ENCODE results near the gene RPL37A.

The RPL37A gene

DNA sequence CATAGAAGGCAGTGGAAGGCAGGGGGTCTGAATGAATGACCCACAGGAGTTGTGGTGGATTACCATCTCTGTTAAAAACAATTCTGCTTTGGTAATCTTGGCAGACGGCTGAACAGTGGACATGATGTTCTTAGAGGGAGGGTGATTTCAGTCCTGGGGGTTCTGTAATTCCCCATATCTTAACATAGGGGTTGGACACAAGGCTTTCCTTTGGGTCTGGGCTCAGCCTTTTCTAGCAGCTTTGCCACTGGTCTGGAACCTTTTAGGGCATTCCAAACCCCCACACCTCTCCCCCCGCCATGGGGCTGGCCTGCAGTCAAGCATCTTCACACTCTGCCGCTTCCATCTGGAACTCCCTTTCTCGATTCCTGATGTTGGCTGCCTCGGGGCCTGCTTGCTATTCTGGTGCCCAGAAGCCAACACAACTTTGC, 50.3 kb downstream of the RPL37A start:
- no peak for DNase-seq

DNA sequence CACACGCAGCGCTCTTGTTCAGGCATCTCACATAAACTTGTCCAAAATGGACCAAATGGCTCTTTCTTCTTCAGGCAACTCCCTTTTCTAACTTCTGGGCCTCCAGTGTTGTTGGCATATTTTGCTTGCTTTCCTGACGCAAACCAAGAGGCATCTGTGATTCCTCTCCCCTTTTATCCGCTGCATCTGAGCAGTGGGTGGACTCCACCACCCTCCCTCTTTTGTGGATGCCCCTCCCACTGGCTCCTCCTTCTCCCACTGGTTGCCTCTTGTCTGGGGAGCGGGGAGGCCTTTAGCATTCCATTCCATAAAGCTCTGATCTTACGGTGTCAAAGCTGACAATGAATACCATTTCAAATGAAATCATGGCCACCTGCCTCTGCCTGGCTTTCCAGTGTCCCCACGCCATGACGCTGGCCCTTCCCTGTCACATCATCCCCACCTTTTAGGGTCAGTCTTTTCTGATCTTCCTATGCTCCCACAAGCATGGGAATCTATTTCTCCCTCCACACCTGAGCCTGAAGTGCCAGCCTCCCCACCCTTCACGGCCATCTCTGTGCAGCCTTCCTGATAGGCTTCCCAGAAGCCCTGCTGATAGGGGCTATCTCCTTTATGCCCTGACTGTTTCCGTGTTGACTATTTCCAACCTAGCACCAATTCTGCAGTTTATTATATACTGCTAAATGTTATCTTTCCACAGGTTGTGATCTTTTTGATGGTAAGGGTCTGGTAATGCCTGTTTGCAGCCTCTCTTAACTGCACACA, 51.5 kb downstream of the RPL37A start:
- no peak for DNase-seq

DNA sequence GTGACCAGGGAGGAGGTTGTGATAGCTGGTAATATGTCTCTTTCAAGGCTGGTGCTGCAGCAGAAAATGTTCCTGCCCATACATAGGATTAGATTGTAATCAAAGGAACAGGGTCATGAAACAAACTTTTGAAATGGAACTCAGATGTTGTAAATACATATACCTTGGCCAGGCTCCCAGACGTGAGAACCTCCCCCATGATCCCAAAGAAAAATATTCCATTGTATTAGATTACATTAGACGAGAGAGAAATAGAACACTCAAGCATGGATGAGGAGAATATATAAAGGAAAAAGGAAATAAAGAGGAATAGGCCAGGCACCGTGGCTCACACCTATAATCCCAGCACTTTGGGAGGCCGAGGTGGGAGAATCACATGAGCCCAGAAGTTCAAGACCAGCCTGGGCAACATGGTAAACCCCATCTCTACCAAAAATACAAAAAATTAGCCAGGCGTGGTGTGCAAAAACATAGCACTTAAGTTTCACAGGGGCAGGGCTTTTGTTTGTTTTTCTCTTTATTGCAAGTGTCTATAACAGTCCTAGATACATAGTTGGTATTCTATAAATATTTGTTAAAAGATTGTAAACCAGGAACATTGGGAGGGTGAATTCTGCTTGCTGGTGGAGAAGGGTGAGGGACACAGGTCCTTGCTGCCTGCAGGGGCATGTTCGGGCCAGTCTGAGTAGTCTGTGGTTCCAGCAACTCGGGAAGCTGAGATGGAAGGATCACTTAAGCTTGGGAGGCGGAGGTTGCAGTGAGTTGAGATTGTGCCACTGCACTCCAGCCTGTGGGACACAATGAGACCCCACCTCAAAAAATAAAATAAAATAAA, 52.8 kb downstream of the RPL37A start:
- DNase-seq: no peak

DNA sequence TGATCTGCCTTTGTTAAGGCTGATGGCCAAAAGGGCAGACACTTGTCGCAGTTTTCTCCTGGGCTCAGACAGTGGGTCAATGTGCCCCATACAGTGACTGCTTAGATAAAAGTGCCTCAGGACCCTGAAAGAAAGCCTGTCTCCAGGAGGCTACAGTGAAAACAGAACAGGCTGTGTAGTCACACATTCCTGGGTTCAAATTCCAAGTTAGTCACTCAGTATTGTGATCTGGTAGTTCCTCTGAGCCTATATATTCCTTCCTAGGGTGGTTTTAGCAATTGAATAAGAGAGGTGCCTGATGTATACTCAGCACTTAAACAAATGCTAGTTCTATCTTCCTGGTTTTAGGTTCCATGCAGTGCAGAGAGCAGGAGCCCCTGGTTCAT, 54.4 kb downstream of the RPL37A start:
- DNase-seq: no peak

All from inflammatory macrophage (primary cell).